HCT116 (cell line): ENCODE results near the gene LSM7. TPM values are rescaled to one million over a fixed set of nuclear protein-coding genes. Genes with fewer than 3 reads are reported as not detected.

Source experiments
- ATAC-seq: fragments of 200-7000 bp; cut with Tn5 transposase; 2 replicates; pipeline ENCODE4 v1.9.1; 2020; ENCODE audit warnings: mild to moderate bottlenecking, moderate library complexity
- BruUV-seq: library from RNA; stranded (reverse); fragments of 400-500 nt; replicated peaks from 2 replicates; lab custom pipeline; 2021; lab: Mats Ljungman, UMichigan
- CTCF ChIA-PET: fragments of 300-600 bp; sonication (Branson Sonifier 250); formaldehyde crosslinking; loops from one replicate; lab custom pipeline; 2021; ENCODE audit warnings: antibody characterized with exemption; lab: Charles Lee
- POLR2A ChIA-PET: fragments of 300-600, 350-600 bp; sonication (Branson Sonifier 250); formaldehyde crosslinking; loops from one replicate; lab custom pipeline; 2021; ENCODE audit warnings: antibody characterized with exemption; lab: Charles Lee
- RAD21 ChIA-PET, 2 experiments: fragments of 300-600 bp; sonication (Branson Sonifier 250); formaldehyde crosslinking; loops; one replicate each; lab custom pipeline; 2023; ENCODE audit warnings: low total read pairs in 2 of 2; ENCODE audit not compliant: uncharacterized antibody in 2 of 2, unreplicated experiment in 2 of 2, low non-redundant PET in 1 of 2; lab: Charles Lee
- DNase-seq: peaks from one replicate; pipeline ENCODE4 v3.0.0-alpha.2; 2010; ENCODE audit warnings: low read depth, low spot score
- H2AFZ ChIP-seq: fragments of 200-600 bp; shearing (Covaris generic), sonication (generic); 2 replicates; pipeline ENCODE4 v1.6.1; 2017; ENCODE audit warnings: low read depth, mixed run types, mixed read lengths, antibody characterized with exemption, low read length; ENCODE audit not compliant: poor library complexity, severe bottlenecking
- H3K27ac ChIP-seq: 2 replicates; pipeline ENCODE4 v1.5.1; 2012; ENCODE audit warnings: low read depth, low read length
- H3K27me3 ChIP-seq: fragments of 200-600 bp; sonication (generic); 2 replicates; pipeline ENCODE4 v1.6.1; 2016; ENCODE audit warnings: mixed run types, low read length, mixed read lengths; ENCODE audit not compliant: insufficient read depth
- H3K36me3 ChIP-seq, 2 experiments: fragments of 200-500 bp in 1 of 2; fragments of 200-600 bp in 1 of 2; sonication (Bioruptor generic) in 1 of 2; sonication (generic) in 1 of 2; 2 replicates each; pipeline versions ENCODE4 v1.5.1 to v1.6.1; 2014 to 2016; ENCODE audit warnings: low read length in 2 of 2, inconsistent platforms in 1 of 2, mixed read lengths in 1 of 2, mixed run types in 1 of 2; ENCODE audit not compliant: insufficient read depth in 2 of 2, control insufficient read depth in 1 of 2
- H3K4me1 ChIP-seq, 2 experiments: fragments of 200-600 bp in 1 of 2; sonication (generic) in 1 of 2; 2 replicates each; pipeline versions ENCODE4 v1.5.1 to v1.6.1; 2012 to 2017; ENCODE audit warnings: low read length in 2 of 2, inconsistent platforms in 1 of 2, mild to moderate bottlenecking in 1 of 2, mixed read lengths in 1 of 2, mixed run types in 1 of 2, moderate library complexity in 1 of 2; ENCODE audit not compliant: insufficient read depth in 2 of 2, control insufficient read depth in 1 of 2
- H3K4me2 ChIP-seq: fragments of 200-600 bp; sonication (generic); 2 replicates; pipeline ENCODE4 v1.6.1; 2017; ENCODE audit warnings: mixed run types, low read length, mixed read lengths
- H3K4me3 ChIP-seq, 2 experiments: fragments of 200-600 bp in 1 of 2; sonication (generic) in 1 of 2; replicated peaks in 1 of 2; 2 replicates each; pipeline ENCODE4 v1.5.1; 2011 to 2016; ENCODE audit warnings: low read length in 2 of 2, control low read depth in 1 of 2, low read depth in 1 of 2, mild to moderate bottlenecking in 1 of 2, mixed read lengths in 1 of 2, mixed run types in 1 of 2
- H3K79me2 ChIP-seq: fragments of 200-600 bp; sonication (generic); 2 replicates; pipeline ENCODE4 v1.6.1; 2017; ENCODE audit warnings: mild to moderate bottlenecking, mixed run types, low read length, moderate library complexity, mixed read lengths; ENCODE audit not compliant: insufficient read depth
- H3K9ac ChIP-seq: fragments of 200-600 bp; sonication (generic); 2 replicates; pipeline ENCODE4 v1.6.1; 2016; ENCODE audit warnings: low read length, mixed read lengths
- H3K9me2 ChIP-seq: fragments of 200-600 bp; sonication (generic), shearing (Covaris generic); 2 replicates; pipeline ENCODE4 v1.6.1; 2017; ENCODE audit warnings: mixed run types, mild to moderate bottlenecking, moderate library complexity; ENCODE audit not compliant: insufficient read depth
- H3K9me3 ChIP-seq, 2 experiments: fragments of 200-500 bp in 1 of 2; fragments of 200-600 bp in 1 of 2; sonication (Bioruptor generic) in 1 of 2; sonication (generic) in 1 of 2; 2 replicates each; pipeline ENCODE4 v1.6.1; 2014 to 2017; ENCODE audit warnings: low read length in 2 of 2, mixed read lengths in 2 of 2, inconsistent platforms in 1 of 2, low read depth in 1 of 2, mild to moderate bottlenecking in 1 of 2, mixed run types in 1 of 2, moderate library complexity in 1 of 2; ENCODE audit not compliant: control insufficient read depth in 1 of 2, insufficient read depth in 1 of 2
- H4K20me1 ChIP-seq: fragments of 200-600 bp; sonication (generic), shearing (Covaris generic); 2 replicates; pipeline ENCODE4 v1.6.1; 2017; ENCODE audit warnings: mixed run types, mild to moderate bottlenecking, moderate library complexity; ENCODE audit not compliant: insufficient read depth
- ATF3 ChIP-seq: IDR thresholded peaks from 2 replicates; pipeline ENCODE4 v1.6.1; 2012
- CBX3 ChIP-seq: IDR thresholded peaks from 2 replicates; pipeline ENCODE4 v1.6.1; 2012; ENCODE audit warnings: low read depth
- CEBPB ChIP-seq: IDR thresholded peaks from 2 replicates; pipeline ENCODE4 v1.6.1; 2012; ENCODE audit warnings: low read depth
- CTCF ChIP-seq, 3 experiments: fragments of 200-600 bp in 1 of 3; sonication (generic) in 1 of 3; IDR thresholded peaks in 2 of 3; conservative IDR thresholded peaks in 1 of 3; 2 replicates each; pipeline ENCODE4 v1.5.1; 2012 to 2017; ENCODE audit warnings: low read depth in 2 of 3, low read length in 2 of 3, antibody characterized with exemption in 1 of 3, borderline replicate concordance in 1 of 3, control low read depth in 1 of 3, mild to moderate bottlenecking in 1 of 3, mixed read lengths in 1 of 3, mixed run types in 1 of 3, moderate library complexity in 1 of 3; ENCODE audit not compliant: insufficient read depth in 1 of 3
- EGR1 ChIP-seq: IDR thresholded peaks from 2 replicates; pipeline ENCODE4 v1.6.1; 2012; ENCODE audit warnings: low read depth
- ELF1 ChIP-seq: IDR thresholded peaks from 2 replicates; pipeline ENCODE4 v1.6.1; 2012; ENCODE audit warnings: low read depth, borderline replicate concordance
- EZH2phosphoT487 ChIP-seq: fragments of 200-600 bp; IDR thresholded peaks from 2 replicates; pipeline ENCODE4 v1.6.1; 2018; ENCODE audit warnings: antibody characterized with exemption, borderline replicate concordance
- FOSL1 ChIP-seq: IDR thresholded peaks from 2 replicates; pipeline ENCODE4 v1.6.1; 2012; ENCODE audit warnings: low read depth
- JUND ChIP-seq: IDR thresholded peaks from 2 replicates; pipeline ENCODE4 v1.6.1; 2012
- MAX ChIP-seq: IDR thresholded peaks from 2 replicates; pipeline ENCODE4 v1.6.1; 2012
- POLR2AphosphoS5 ChIP-seq: IDR thresholded peaks from 2 replicates; pipeline ENCODE4 v1.6.1; 2011; ENCODE audit warnings: mild to moderate bottlenecking, low read depth, low read length, moderate library complexity
- RAD21 ChIP-seq: IDR thresholded peaks from 2 replicates; pipeline ENCODE4 v1.6.1; 2012; ENCODE audit warnings: low read depth, mild to moderate bottlenecking
- REST ChIP-seq: IDR thresholded peaks from 2 replicates; pipeline ENCODE4 v1.6.1; 2012; ENCODE audit warnings: low read depth
- SIN3A ChIP-seq: IDR thresholded peaks from 2 replicates; pipeline ENCODE4 v1.6.1; 2012; ENCODE audit warnings: low read depth
- SP1 ChIP-seq: IDR thresholded peaks from 2 replicates; pipeline ENCODE4 v1.6.1; 2012; ENCODE audit warnings: low read depth
- TCF7L2 ChIP-seq: IDR thresholded peaks from 2 replicates; pipeline ENCODE4 v1.7.0; 2011; ENCODE audit warnings: borderline replicate concordance, inconsistent platforms; ENCODE audit not compliant: insufficient read depth, insufficient read length; ENCODE audit errors: extremely low read depth
- YY1 ChIP-seq: IDR thresholded peaks from 2 replicates; pipeline ENCODE4 v1.6.1; 2011; ENCODE audit warnings: low read length, low read depth, moderate library complexity, mild to moderate bottlenecking; ENCODE audit not compliant: insufficient replicate concordance; ENCODE audit errors: extremely low read depth
- ZBTB33 ChIP-seq: IDR thresholded peaks from 2 replicates; pipeline ENCODE4 v1.6.1; 2011; ENCODE audit warnings: mild to moderate bottlenecking, low read length, moderate library complexity; ENCODE audit not compliant: insufficient replicate concordance; ENCODE audit errors: extremely low read depth
- intact Hi-C: fragments of 100-400 bp; cut with micrococcal nuclease; formaldehyde crosslinking; loops from 2 replicates; pipeline ENCODE4 v1.10.0; 2022
- total RNA-seq: library from RNA; stranded (reverse); gene quantifications from one replicate; pipeline ENCODE4 v1.2.1, GENCODE V29; 2021; ENCODE audit not compliant: unreplicated experiment

LSM7 gene
- total RNA-seq, 1 experiment from 2014 or later = 190 TPM

- DNase-seq (no peak), ATAC-seq (no peak)
- TF ChIP-seq TCF7L2 (no peak), CBX3 (no peak), SP1 (no peak), REST (no peak), EZH2phosphoT487 (no peak), MAX (no peak), ELF1 (no peak), ZBTB33 (no peak), CEBPB (no peak), SIN3A (no peak), POLR2AphosphoS5 (no peak), JUND (no peak), ATF3 (no peak), YY1 (no peak), CTCF (IDR thresholded peaks at IDR 0.05 in 2 of 3, conservative IDR thresholded peaks at IDR 0.05 in 1 of 3; ENCODE audit: borderline replicate concordance in 1 of 3, insufficient read depth in 1 of 3, low read depth in 2 of 3, low read length in 2 of 3) (no peak), RAD21 (no peak), EGR1 (no peak), FOSL1 (no peak)
- H3K9ac ChIP-seq = no peak overlapping the region
- ChIA-PET CTCF (no interaction called here), RAD21 (no interaction called here), POLR2A (interaction anchor here (1.1 kb wide), 1 partner anchor 104 kb away, joined by 3 read pairs; no protein-coding TSS in a partner anchor)
- no peaks in the 10 kb centered on the region for H3K79me2 ChIP-seq
- BruUV-seq = no TSS peak
- H3K9me2 ChIP-seq = no peaks in the 10 kb centered on the region
- intact Hi-C loops = no loop called here
- H3K27ac ChIP-seq = no peak overlapping the region
- H3K9me3 ChIP-seq = no peaks in the 10 kb centered on the region
- no peaks in the 10 kb centered on the region for H3K27me3 ChIP-seq
- no peaks in the 10 kb centered on the region for H3K36me3 ChIP-seq
- no peak overlapping the region for H3K4me3 ChIP-seq
- no peak overlapping the region for H3K4me2 ChIP-seq
- H2AFZ ChIP-seq = no peak overlapping the region
- peaks cover 0 to 12% of the 10 kb centered on the region in 2 experiments; a peak in 2 of 4 replicates for H3K4me1 ChIP-seq
- no peaks in the 10 kb centered on the region for H4K20me1 ChIP-seq
Measured at GRCh38 chr19:2280633-2281264, 47.6 kb downstream of the LSM7 start.
